ENCODE measurements around the gene PRSS48.
"Not testable (repeated sequence)": the region's sequence is repeated elsewhere in the genome, so short reads cannot be mapped to it uniquely, and the experiment has no call there.

PRSS48 gene

GRCh38 chr4:151250706-151251105 lies 26.3 kb upstream of the PRSS48 start:
- FAIRE-seq (no peak), DNase-seq (ENCODE audit: insufficient read length, low spot score) (no peak)
- TF ChIP-seq, protein P1, sequence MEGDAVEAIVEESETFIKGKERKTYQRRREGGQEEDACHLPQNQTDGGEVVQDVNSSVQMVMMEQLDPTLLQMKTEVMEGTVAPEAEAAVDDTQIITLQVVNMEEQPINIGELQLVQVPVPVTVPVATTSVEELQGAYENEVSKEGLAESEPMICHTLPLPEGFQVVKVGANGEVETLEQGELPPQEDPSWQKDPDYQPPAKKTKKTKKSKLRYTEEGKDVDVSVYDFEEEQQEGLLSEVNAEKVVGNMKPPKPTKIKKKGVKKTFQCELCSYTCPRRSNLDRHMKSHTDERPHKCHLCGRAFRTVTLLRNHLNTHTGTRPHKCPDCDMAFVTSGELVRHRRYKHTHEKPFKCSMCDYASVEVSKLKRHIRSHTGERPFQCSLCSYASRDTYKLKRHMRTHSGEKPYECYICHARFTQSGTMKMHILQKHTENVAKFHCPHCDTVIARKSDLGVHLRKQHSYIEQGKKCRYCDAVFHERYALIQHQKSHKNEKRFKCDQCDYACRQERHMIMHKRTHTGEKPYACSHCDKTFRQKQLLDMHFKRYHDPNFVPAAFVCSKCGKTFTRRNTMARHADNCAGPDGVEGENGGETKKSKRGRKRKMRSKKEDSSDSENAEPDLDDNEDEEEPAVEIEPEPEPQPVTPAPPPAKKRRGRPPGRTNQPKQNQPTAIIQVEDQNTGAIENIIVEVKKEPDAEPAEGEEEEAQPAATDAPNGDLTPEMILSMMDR (IDR thresholded peaks at IDR 0.05; ENCODE audit: insufficient read depth, missing control alignments) = no peak

DNA sequence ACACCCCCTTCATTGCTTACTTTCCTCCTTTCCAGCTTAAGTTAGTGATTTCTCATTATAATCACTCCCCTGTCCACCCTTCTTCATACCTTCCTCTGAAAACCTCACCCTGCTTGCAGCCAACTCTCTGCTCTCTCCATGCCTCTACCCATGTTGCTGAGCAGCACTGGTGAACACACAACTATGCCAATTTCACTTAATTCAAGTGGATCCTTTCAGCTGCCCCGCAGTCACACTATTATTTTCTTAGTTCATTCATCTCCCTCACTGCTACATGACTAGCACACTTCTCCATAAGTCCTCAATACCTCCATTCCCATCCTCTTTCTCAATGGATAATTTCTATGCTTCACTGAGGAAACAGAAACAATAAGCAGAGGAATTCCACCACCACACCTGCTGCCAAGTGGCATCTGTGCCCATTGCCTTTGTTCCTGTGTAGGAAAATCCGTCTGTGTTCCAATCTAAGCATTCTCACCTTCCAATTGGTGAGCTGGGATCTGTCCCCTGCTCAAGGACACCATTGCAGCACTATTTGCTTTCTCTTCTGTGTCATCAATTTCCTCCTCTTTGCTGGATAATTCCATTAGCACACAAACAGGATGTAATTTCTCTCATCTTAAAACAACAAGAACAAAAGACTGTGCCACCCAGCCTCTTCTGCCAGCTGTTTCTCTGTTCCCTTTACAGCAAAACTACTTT lies 25.2 kb upstream of the PRSS48 start:
- FAIRE-seq = no peak
- DNase-seq (ENCODE audit: insufficient read length, low spot score) = no peak
- TF ChIP-seq, protein P1 (IDR thresholded peaks at IDR 0.05; ENCODE audit: insufficient read depth, missing control alignments) = no peak

- FAIRE-seq; DNase-seq (ENCODE audit: insufficient read length, low spot score): not testable (repeated sequence)
These were observed 21.7 kb upstream of the PRSS48 start for GRCh38 chr4:151255226-151255625.

DNA sequence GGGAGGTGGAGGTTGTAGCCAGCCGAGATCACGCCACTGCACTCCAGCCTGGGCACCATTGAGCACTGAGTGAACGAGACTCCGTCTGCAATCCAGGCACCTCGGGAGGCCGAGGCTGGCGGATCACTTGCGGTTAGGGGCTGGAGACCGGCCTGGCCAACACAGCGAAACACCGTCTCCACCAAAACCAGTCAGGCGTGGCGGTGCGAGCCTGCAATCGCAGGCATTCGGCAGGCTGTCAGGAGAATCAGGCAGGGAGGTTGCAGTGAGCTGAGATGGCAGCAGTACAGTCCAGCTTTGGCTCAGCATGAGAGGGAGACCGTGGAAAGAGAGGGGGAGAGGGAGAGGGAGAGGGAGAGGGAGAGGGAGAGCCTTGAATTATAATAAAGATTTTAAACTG lies 21.3 kb upstream of the PRSS48 start:
- not testable (repeated sequence) for FAIRE-seq; DNase-seq (ENCODE audit: insufficient read length, low spot score)

GRCh38 chr4:151256134-151256533 lies 20.8 kb upstream of the PRSS48 start:
- FAIRE-seq (no peak), DNase-seq (ENCODE audit: insufficient read length, low spot score) (no peak)
- TF ChIP-seq, protein P1 (IDR thresholded peaks at IDR 0.05; ENCODE audit: insufficient read depth, missing control alignments) = no peak

- FAIRE-seq = no peak
- no peak for DNase-seq (ENCODE audit: insufficient read length, low spot score)
- TF ChIP-seq, protein P1 (IDR thresholded peaks at IDR 0.05; ENCODE audit: insufficient read depth, missing control alignments) = no peak
These were observed 19.3 kb upstream of the PRSS48 start for GRCh38 chr4:151257704-151258103.

GRCh38 chr4:151259752-151260151 lies 17.2 kb upstream of the PRSS48 start:
- DNase-seq (ENCODE audit: insufficient read length, low spot score) (no peak), FAIRE-seq (no peak)
- TF ChIP-seq, protein P1 (IDR thresholded peaks at IDR 0.05; ENCODE audit: insufficient read depth, missing control alignments) = no peak

DNA sequence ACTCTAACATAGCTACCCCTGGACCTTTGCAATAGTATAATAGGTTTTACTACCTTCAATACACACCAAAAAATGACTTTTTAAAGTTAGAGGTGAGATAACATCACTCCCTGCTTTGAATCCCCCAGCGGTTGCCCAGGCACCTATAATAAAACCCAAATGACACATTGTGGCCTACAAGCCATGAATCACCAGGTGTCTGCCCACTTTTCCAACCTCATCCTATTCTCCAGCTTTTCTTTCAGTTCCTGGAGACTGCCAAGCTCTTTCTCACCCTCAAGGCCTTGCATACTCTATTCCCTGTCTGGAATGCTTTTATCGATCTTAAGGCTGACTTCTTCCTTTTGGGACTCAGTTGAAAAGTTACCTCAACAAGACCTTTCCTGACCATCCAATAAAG lies 16.4 kb upstream of the PRSS48 start:
- TF ChIP-seq, protein P1 (IDR thresholded peaks at IDR 0.05; ENCODE audit: insufficient read depth, missing control alignments) = no peak
- no peak for DNase-seq (ENCODE audit: insufficient read length, low spot score)
- FAIRE-seq = no peak
